ENCODE data around the gene MTG2. TPM values are rescaled to one million over a fixed set of nuclear protein-coding genes. Genes with fewer than 3 reads are reported as not detected.

MTG2 gene
- total and polyA plus RNA-seq, 8 donors, result 13.6 to 77.9 (median 21.4) TPM

GRCh38 chr20:62190639-62191411 is 8.0 kb downstream of the MTG2 start:
- WGBS, 5 donors, result 86 to 93% (median 89%) methylated on average over 25 of the region's 25 CpGs

GRCh38 chr20:62191781-62192559 is 9.1 kb downstream of the MTG2 start:
- H3K9me3 ChIP-seq, result no peaks in the 10 kb centered on the region
- no peaks in the 10 kb centered on the region for H3K27me3 ChIP-seq
- no peak for DNase-seq
- intact Hi-C loops (cut with DNase I; ENCODE audit: low total_unique reads), result no loop called here
- H3K36me3 ChIP-seq, result peaks cover 27 to 81% (median 77%) of the 10 kb centered on the region in 4 donors
- H3K4me1 ChIP-seq, result peaks cover 0 to 12% (median 4%) of the 10 kb centered on the region in 4 donors
- TF ChIP-seq POLR2A (IDR thresholded peaks at IDR 0.05) (no peak), CTCF (IDR thresholded peaks at IDR 0.05) (no peak), POLR2AphosphoS5 (IDR thresholded peaks at IDR 0.05) (no peak), EP300 (IDR thresholded peaks at IDR 0.05) (no peak)
- 87 to 90% (median 88%) methylated on average over 12 to 14 of the region's 14 CpGs for WGBS, 5 donors
- H3K4me3 ChIP-seq, result no peak overlapping the region
- H3K27ac ChIP-seq, result no peak overlapping the region

More at GRCh38 chr20:62190639-62191411, 8.0 kb downstream of the MTG2 start:
- Histone ChIP-seq H3K27ac (no peak overlapping the region), H3K27me3 (no peaks in the 10 kb centered on the region), H3K36me3 (peaks cover 20 to 70% (median 65%) of the 10 kb centered on the region in 4 donors), H3K4me3 (no peak overlapping the region), H3K9me3 (no peaks in the 10 kb centered on the region), H3K4me1 (peaks cover 0 to 23% (median 10%) of the 10 kb centered on the region in 4 donors)
- intact Hi-C loops (cut with DNase I; ENCODE audit: low total_unique reads), result no loop called here
- DNase-seq, result no peak
- TF ChIP-seq POLR2A (IDR thresholded peaks at IDR 0.05) (no peak), CTCF (IDR thresholded peaks at IDR 0.05) (no peak), POLR2AphosphoS5 (IDR thresholded peaks at IDR 0.05) (no peak), EP300 (IDR thresholded peaks at IDR 0.05) (no peak)

GRCh38 chr20:62192635-62193034 is 9.8 kb downstream of the MTG2 start:
- TF ChIP-seq EP300 (IDR thresholded peaks at IDR 0.05), result no peak
- no peak for TF ChIP-seq CTCF (IDR thresholded peaks at IDR 0.05)
- no peak for TF ChIP-seq POLR2AphosphoS5 (IDR thresholded peaks at IDR 0.05)
- no peak for TF ChIP-seq POLR2A (IDR thresholded peaks at IDR 0.05)
- H3K27me3 ChIP-seq, result no peaks in the 10 kb centered on the region
- peaks cover 0 to 5% (median under 1%) of the 10 kb centered on the region in 4 donors for H3K4me1 ChIP-seq
- H3K27ac ChIP-seq, result no peak overlapping the region
- H3K4me3 ChIP-seq, result no peak overlapping the region
- 79 to 92% (median 88%) methylated on average over 8 to 10 of the region's 10 CpGs for WGBS, 5 donors
- peaks cover 27 to 88% (median 84%) of the 10 kb centered on the region in 4 donors for H3K36me3 ChIP-seq
- H3K9me3 ChIP-seq, result no peaks in the 10 kb centered on the region
- DNase-seq, result no peak
- intact Hi-C loops (cut with DNase I; ENCODE audit: low total_unique reads), result no loop called here
